Lung (tissue), 12 donors: ENCODE results near the gene TENM4. TPM values are rescaled to one million over a fixed set of nuclear protein-coding genes. Genes with fewer than 3 reads are reported as not detected.

Source experiments
- ATAC-seq: fragments of 200-7000 bp; cut with Tn5 transposase; one replicate; pipeline ENCODE4 v1.9.1; 2020; ENCODE audit warnings: moderate number of reproducible peaks; ENCODE audit not compliant: insufficient read depth, low FRiP score
- DNase-seq, 3 donors: peaks; one replicate each; pipeline ENCODE4 v3.0.0-alpha.2; 2013 to 2017
- H3K27ac ChIP-seq, 2 donors: one replicate each; pipeline ENCODE4 v1.5.1; 2013; ENCODE audit warnings: mild to moderate bottlenecking in 2 of 2, moderate library complexity in 2 of 2, control low read depth in 1 of 2, inconsistent platforms in 1 of 2, low read depth in 1 of 2, low read length in 1 of 2
- H3K27me3 ChIP-seq, 3 donors: one replicate each; pipeline ENCODE4 v1.5.1; 2013; ENCODE audit warnings: low read length in 2 of 3; ENCODE audit not compliant: control insufficient read depth in 3 of 3, insufficient read depth in 3 of 3
- H3K36me3 ChIP-seq, 4 donors: one replicate each; pipeline ENCODE4 v1.5.1; 2013; ENCODE audit warnings: low read length in 4 of 4, mild to moderate bottlenecking in 1 of 4, moderate library complexity in 1 of 4; ENCODE audit not compliant: control insufficient read depth in 4 of 4, insufficient read depth in 4 of 4
- H3K4me1 ChIP-seq, 5 donors: one replicate each; pipeline ENCODE4 v1.5.1; 2013; ENCODE audit warnings: low read length in 5 of 5, mild to moderate bottlenecking in 2 of 5, moderate library complexity in 1 of 5; ENCODE audit not compliant: control insufficient read depth in 5 of 5, insufficient read depth in 5 of 5
- H3K4me3 ChIP-seq: one replicate; pipeline ENCODE4 v1.5.1; 2013; ENCODE audit warnings: mild to moderate bottlenecking, control low read depth, moderate library complexity
- H3K9ac ChIP-seq, 2 donors: one replicate each; pipeline ENCODE4 v1.5.1; 2013; ENCODE audit warnings: low read length in 2 of 2, control low read depth in 1 of 2; ENCODE audit not compliant: insufficient read depth in 1 of 2
- H3K9me3 ChIP-seq, 4 donors: one replicate each; pipeline ENCODE4 v1.5.1; 2013; ENCODE audit warnings: low read length in 3 of 4, mild to moderate bottlenecking in 1 of 4, moderate library complexity in 1 of 4; ENCODE audit not compliant: control insufficient read depth in 4 of 4, insufficient read depth in 3 of 4
- CTCF ChIP-seq: IDR thresholded peaks from 2 replicates; pipeline ENCODE4 v1.5.1; 2012; ENCODE audit warnings: mild to moderate bottlenecking; ENCODE audit errors: control extremely low read depth, extremely low read depth
- WGBS, 2 donors: extraction: QIAGEN DNeasy Blood & Tissue Kit; methylation state at CpG; one replicate each; pipeline ENCODE4 v1.1.7; 2013; 5-methylcytosine and 5-hydroxymethylcytosine counted together
- polyA plus RNA-seq, 2 donors: library from polyadenylated mRNA; stranded (reverse); fragments of 200-250 nt; gene quantifications; one replicate each; pipeline ENCODE4 v1.2.1, GENCODE V29; 2013
- total RNA-seq, 2 donors: library from RNA; depleted of rRNA in 1 of 2; stranded (reverse); fragments of >200 nt in 1 of 2; gene quantifications; one replicate each; pipeline ENCODE4 v1.2.1, GENCODE V29; 2014 to 2021
- donor health status: control.
- donor health status: control.
- donor health status: Bipolar disorder and iron deficiency.
- donor health status: healthy.
- donor health status: DM: yes; HTN: yes; CAD: no.

The TENM4 gene
- total and polyA plus RNA-seq, 4 donors = 0.28 to 16.4 (median 3.2) TPM

GRCh38 chr11:78850078-78850477 is 590.8 kb downstream of the TENM4 start:
- TF ChIP-seq CTCF = no peak
- H3K9me3 ChIP-seq = no peaks in the 10 kb centered on the region
- WGBS, 2 donors = 90% methylated on average over 3 of the region's 3 CpGs
- no peak overlapping the region for H3K9ac ChIP-seq
- DNase-seq (no peak), ATAC-seq (no peak)
- no peak overlapping the region for H3K4me3 ChIP-seq
- H3K27me3 ChIP-seq = no peaks in the 10 kb centered on the region
- peaks cover 0 to 3% (median 0%) of the 10 kb centered on the region in 4 donors for H3K36me3 ChIP-seq
- H3K4me1 ChIP-seq = peaks cover 0 to 13% (median 0%) of the 10 kb centered on the region in 5 donors
- no peak overlapping the region for H3K27ac ChIP-seq

- TF ChIP-seq CTCF = no peak
- no peaks in the 10 kb centered on the region for H3K36me3 ChIP-seq
- H3K27ac ChIP-seq = no peak overlapping the region
- DNase-seq (no peak), ATAC-seq (no peak)
- H3K4me1 ChIP-seq = peaks cover 0 to 4% (median 2%) of the 10 kb centered on the region in 5 donors
- H3K27me3 ChIP-seq = no peaks in the 10 kb centered on the region
- WGBS, 2 donors = 87 to 92% methylated on average over 5 of the region's 5 CpGs
- H3K9me3 ChIP-seq = no peaks in the 10 kb centered on the region
- H3K4me3 ChIP-seq = no peak overlapping the region
- no peak overlapping the region for H3K9ac ChIP-seq
These were observed 594.6 kb downstream of the TENM4 start for GRCh38 chr11:78846269-78846668.

- Histone ChIP-seq H3K4me1 (peaks cover 0 to 9% (median 5%) of the 10 kb centered on the region in 5 donors), H3K4me3 (no peak overlapping the region), H3K9me3 (no peaks in the 10 kb centered on the region), H3K36me3 (no peaks in the 10 kb centered on the region), H3K27ac (no peak overlapping the region), H3K27me3 (no peaks in the 10 kb centered on the region), H3K9ac (no peak overlapping the region)
- peak in 1 of 3 donors; percentile 56 for DNase-seq
- TF ChIP-seq CTCF = no peak
- ATAC-seq = no peak
- WGBS, 2 donors = 79 to 86% methylated on average over 6 of the region's 6 CpGs
These were observed 595.3 kb downstream of the TENM4 start for GRCh38 chr11:78845496-78845895.

GRCh38 chr11:78841456-78842060 is 599.3 kb downstream of the TENM4 start:
- no peak for TF ChIP-seq CTCF
- H3K4me1 ChIP-seq = peaks cover 0 to 15% (median 5%) of the 10 kb centered on the region in 5 donors
- no peak overlapping the region for H3K9ac ChIP-seq
- H3K4me3 ChIP-seq = no peak overlapping the region
- no peaks in the 10 kb centered on the region for H3K9me3 ChIP-seq
- ATAC-seq (no peak), DNase-seq (no peak)
- 66 to 68% methylated on average over 5 of the region's 5 CpGs for WGBS, 2 donors
- no peak overlapping the region for H3K27ac ChIP-seq
- H3K27me3 ChIP-seq = no peaks in the 10 kb centered on the region
- H3K36me3 ChIP-seq = no peaks in the 10 kb centered on the region
